SH-SY5Y (cell line): ENCODE measurements around the gene MYO6.

Source experiments
- GATA2 ChIP-seq: IDR thresholded peaks from 2 replicates; pipeline ENCODE4 v1.6.1; 2011; ENCODE audit warnings: mild to moderate bottlenecking, low read depth, low read length
- GATA3 ChIP-seq: IDR thresholded peaks from 2 replicates; pipeline ENCODE4 v1.6.1; 2011; ENCODE audit warnings: low read depth, mild to moderate bottlenecking, low read length, moderate library complexity

Gene MYO6

GRCh38 chr6:75748743-75749538 is at the start of gene MYO6:
Gene MYO6 (plus strand): TSS chr6:75749239. CDS start chr6:75817548, 68,309 bp downstream.
- TF ChIP-seq GATA2, result no peak
- TF ChIP-seq GATA3, result no peak

GRCh38 chr6:75711173-75711572 is 37.9 kb upstream of the MYO6 start:
- no peak for TF ChIP-seq GATA3
- no peak for TF ChIP-seq GATA2

GRCh38 chr6:75719133-75719532 is 29.9 kb upstream of the MYO6 start:
- TF ChIP-seq GATA2, result no peak
- no peak for TF ChIP-seq GATA3

- TF ChIP-seq GATA2 (no peak), GATA3 (no peak)
These were observed 25.7 kb upstream of the MYO6 start for GRCh38 chr6:75723382-75723781.

- TF ChIP-seq GATA3 (no peak), GATA2 (no peak)
These were observed 21.8 kb upstream of the MYO6 start for GRCh38 chr6:75727206-75727605.

- TF ChIP-seq GATA3 (no peak), GATA2 (no peak)
These were observed 13.4 kb upstream of the MYO6 start for GRCh38 chr6:75735491-75736186.

GRCh38 chr6:75743971-75744370 is 5.1 kb upstream of the MYO6 start:
- TF ChIP-seq GATA3 (no peak), GATA2 (no peak)

- no peak for TF ChIP-seq GATA3
- TF ChIP-seq GATA2, result no peak
These were observed 3.6 kb upstream of the MYO6 start for GRCh38 chr6:75745404-75745803.

- TF ChIP-seq GATA2 (no peak), GATA3 (no peak)
These were observed 2.8 kb upstream of the MYO6 start for GRCh38 chr6:75746221-75746620.

- TF ChIP-seq GATA3, result no peak
- no peak for TF ChIP-seq GATA2
These were observed 1.7 kb upstream of the MYO6 start for GRCh38 chr6:75747152-75747992.

GRCh38 chr6:75748003-75748742 is 866 bp upstream of the MYO6 start:
- TF ChIP-seq GATA2 (no peak), GATA3 (no peak)

- TF ChIP-seq GATA2, result no peak
- TF ChIP-seq GATA3, result no peak
These were observed 2.4 kb downstream of the MYO6 start for GRCh38 chr6:75751443-75751842.

GRCh38 chr6:75752365-75752764 is 3.3 kb downstream of the MYO6 start:
- TF ChIP-seq GATA2 (no peak), GATA3 (no peak)

- no peak for TF ChIP-seq GATA2
- TF ChIP-seq GATA3, result no peak
These were observed 6.7 kb downstream of the MYO6 start for GRCh38 chr6:75755704-75756103.

- TF ChIP-seq GATA2 (no peak), GATA3 (no peak)
These were observed 8.3 kb downstream of the MYO6 start for GRCh38 chr6:75757295-75757694.
